Type B pancreatic cell (in vitro differentiated cells): Measurements from ENCODE around the gene FILIP1. TPM values are rescaled to one million over a fixed set of nuclear protein-coding genes. Genes with fewer than 3 reads are reported as not detected.
A peak's percentile ranks its signal among the peaks of the same experiment; 100 is the strongest.

Experiments
- DNase-seq: peaks from one replicate; pipeline ENCODE4 v3.0.0; 2021; ENCODE audit warnings: mixed read lengths; ENCODE audit not compliant: unreplicated experiment; ENCODE audit errors: extremely low spot score
- H3K27ac Mint-ChIP-seq: 2 replicates; pipeline ENCODE4 v1.8.0; 2021; ENCODE audit warnings: mild to moderate bottlenecking, mixed read lengths
- H3K27me3 Mint-ChIP-seq: 2 replicates; pipeline ENCODE4 v1.8.0; 2021; ENCODE audit warnings: mixed read lengths
- H3K36me3 Mint-ChIP-seq: 2 replicates; pipeline ENCODE4 v1.8.0; 2021; ENCODE audit warnings: mixed read lengths
- H3K4me1 Mint-ChIP-seq: one replicate; pipeline ENCODE4 v1.8.0; 2021; ENCODE audit warnings: mixed read lengths; ENCODE audit not compliant: unreplicated experiment
- H3K4me3 Mint-ChIP-seq: 2 replicates; pipeline ENCODE4 v1.8.0; 2021; ENCODE audit warnings: mild to moderate bottlenecking, mixed read lengths
- H3K9me3 Mint-ChIP-seq: 2 replicates; pipeline ENCODE4 v1.8.0; 2021; ENCODE audit warnings: mixed read lengths
- CTCF ChIP-seq: fragments of 200-600 bp; sonication (generic); conservative IDR thresholded peaks from 2 replicates; pipeline ENCODE4 v1.5.0; 2021; ENCODE audit warnings: antibody characterized with exemption, mild to moderate bottlenecking
- total RNA-seq: library from RNA; stranded (reverse); gene quantifications from 2 replicates; pipeline ENCODE4 v1.2.1, GENCODE V29; 2021; ENCODE audit warnings: low replicate concordance

FILIP1 gene
- total RNA-seq, 1 donor from 2014 or later, result 5.0 TPM

- peaks cover 4% of the 10 kb centered on the region for H3K9me3 Mint-ChIP-seq
- H3K4me1 Mint-ChIP-seq, result peaks cover 24% of the 10 kb centered on the region
- H3K36me3 Mint-ChIP-seq, result no peaks in the 10 kb centered on the region
- no peak overlapping the region for H3K4me3 Mint-ChIP-seq
- DNase-seq, result no peak
- H3K27me3 Mint-ChIP-seq, result no peaks in the 10 kb centered on the region
- no peak overlapping the region for H3K27ac Mint-ChIP-seq
- no peak for TF ChIP-seq CTCF
These were observed 66.3 kb downstream of the FILIP1 start for GRCh38 chr6:75427329-75427728.

DNA sequence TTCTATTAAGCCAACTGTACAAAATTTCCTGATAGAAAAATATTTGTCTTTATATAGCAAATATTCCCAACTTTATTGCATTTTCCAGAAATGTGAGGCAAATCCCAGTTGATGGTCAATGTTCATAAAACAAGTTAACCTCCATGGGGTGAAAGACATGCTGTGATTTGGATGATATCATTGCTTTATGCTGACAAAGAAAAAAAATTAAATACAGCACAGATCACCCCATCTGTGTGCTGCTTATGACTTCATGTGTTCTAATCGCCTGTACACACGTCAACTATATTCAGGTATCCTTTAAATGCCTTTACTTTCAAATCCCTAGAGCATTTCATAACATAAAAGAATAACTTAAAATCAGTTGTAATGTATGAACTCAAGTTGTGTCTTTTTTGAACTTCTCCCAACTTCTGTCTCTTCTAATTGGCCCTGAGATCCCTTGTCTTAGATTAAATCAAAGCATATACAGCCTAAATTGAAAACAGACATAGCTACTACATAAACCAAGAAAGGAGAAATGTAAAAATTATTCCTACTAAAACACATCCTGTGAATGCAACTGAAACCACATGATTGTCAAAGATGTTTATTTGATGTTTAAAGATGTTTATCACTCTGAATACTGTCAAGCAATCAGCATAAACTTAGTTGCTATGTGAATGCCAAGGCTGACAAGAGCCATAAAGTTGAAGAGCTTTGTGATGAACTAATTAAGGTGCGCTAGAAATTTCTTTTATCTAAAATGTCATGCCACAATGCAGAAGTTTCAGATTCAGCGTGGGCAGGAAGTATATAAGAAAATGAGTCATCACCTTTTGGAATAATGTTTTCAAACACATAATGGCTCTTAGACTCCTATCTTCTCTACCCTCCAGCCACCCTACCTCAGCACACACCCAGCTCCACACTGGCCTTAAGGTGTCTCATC lies 68.7 kb downstream of the FILIP1 start:
- TF ChIP-seq CTCF, result no peak
- Mint-ChIP-seq H3K4me3 (peak overlapping the region; percentile 12), H3K9me3 (peaks cover 4% of the 10 kb centered on the region), H3K27ac (peak overlapping the region; percentile 77), H3K4me1 (peaks cover 12% of the 10 kb centered on the region), H3K36me3 (no peaks in the 10 kb centered on the region), H3K27me3 (no peaks in the 10 kb centered on the region)
- DNase-seq, result no peak

DNA sequence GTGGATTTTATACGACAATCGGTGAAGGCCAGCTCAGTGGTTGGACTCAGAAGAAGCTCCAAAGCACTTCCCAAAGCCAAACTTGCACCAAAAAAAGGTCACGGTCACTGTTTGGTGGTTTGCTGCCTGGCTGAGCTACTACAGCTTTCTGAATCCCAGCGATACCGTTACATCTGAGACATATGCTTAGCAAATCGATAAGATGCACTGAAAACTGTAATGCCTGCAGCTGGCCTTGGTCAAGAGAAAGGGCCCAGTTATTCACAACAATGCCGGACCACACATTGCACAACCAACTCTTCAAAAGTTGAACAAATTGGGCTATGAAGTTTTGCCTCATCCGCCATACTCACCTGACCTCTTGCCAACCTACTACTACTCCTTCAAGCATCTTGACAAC lies 70.2 kb downstream of the FILIP1 start:
- TF ChIP-seq CTCF, result no peak
- no peak overlapping the region for H3K4me3 Mint-ChIP-seq

GRCh38 chr6:75422024-75422639 lies 71.5 kb downstream of the FILIP1 start:
- DNase-seq, result no peak
- no peak for TF ChIP-seq CTCF
- H3K4me1 Mint-ChIP-seq, result peaks cover 10% of the 10 kb centered on the region
- no peak overlapping the region for H3K27ac Mint-ChIP-seq
- no peaks in the 10 kb centered on the region for H3K36me3 Mint-ChIP-seq
- H3K9me3 Mint-ChIP-seq, result peaks cover 4% of the 10 kb centered on the region
- no peaks in the 10 kb centered on the region for H3K27me3 Mint-ChIP-seq
- H3K4me3 Mint-ChIP-seq, result no peak overlapping the region

More for the DNA sequence above, 70.2 kb downstream of the FILIP1 start:
- no peak overlapping the region for H3K27ac Mint-ChIP-seq
- no peak for DNase-seq
- H3K36me3 Mint-ChIP-seq, result no peaks in the 10 kb centered on the region
- H3K9me3 Mint-ChIP-seq, result peaks cover 4% of the 10 kb centered on the region
- H3K27me3 Mint-ChIP-seq, result no peaks in the 10 kb centered on the region
- H3K4me1 Mint-ChIP-seq, result peaks cover 7% of the 10 kb centered on the region

DNA sequence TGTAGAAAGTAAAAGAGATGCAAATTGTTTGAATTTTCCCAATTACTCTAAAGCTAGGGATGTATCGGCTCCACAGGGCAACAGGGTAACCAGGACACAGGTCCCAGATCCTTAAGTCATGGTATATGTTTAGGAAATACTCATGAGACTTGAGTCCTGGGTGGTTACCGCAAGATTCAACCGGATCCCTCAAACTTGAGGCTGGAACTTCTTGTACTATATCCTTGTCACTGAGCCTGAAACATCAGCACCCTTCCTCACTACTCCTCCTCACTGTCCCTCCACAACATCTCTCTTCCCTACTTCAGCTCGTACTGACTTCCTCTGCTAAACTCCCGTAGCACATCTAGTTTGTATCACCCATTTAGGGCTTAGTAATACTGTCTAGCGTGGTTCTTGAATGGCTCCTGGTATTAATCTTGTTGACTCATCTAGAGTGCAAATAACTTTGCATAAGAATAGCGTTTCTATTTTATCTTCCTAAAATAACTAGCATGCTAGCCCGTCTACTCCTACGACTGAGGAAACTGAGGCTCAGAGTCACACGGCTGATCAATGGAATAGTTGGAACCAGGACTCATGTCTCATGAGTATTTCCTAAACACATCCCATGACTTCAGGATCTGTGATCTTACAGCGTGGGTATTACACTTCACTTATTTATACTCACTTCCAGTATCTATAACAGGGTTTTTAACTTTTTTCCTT lies 72.1 kb downstream of the FILIP1 start:
- H3K27ac Mint-ChIP-seq, result no peak overlapping the region
- H3K36me3 Mint-ChIP-seq, result no peaks in the 10 kb centered on the region
- H3K27me3 Mint-ChIP-seq, result no peaks in the 10 kb centered on the region
- peaks cover 10% of the 10 kb centered on the region for H3K4me1 Mint-ChIP-seq
- no peak for TF ChIP-seq CTCF
- peaks cover 4% of the 10 kb centered on the region for H3K9me3 Mint-ChIP-seq
- DNase-seq, result no peak
- no peak overlapping the region for H3K4me3 Mint-ChIP-seq
